Epithelial cell of proximal tubule (primary cell): ENCODE results near the gene MYCBP2. TPM values are rescaled to one million over a fixed set of nuclear protein-coding genes. Genes with fewer than 3 reads are reported as not detected.
"Not testable (repeated sequence)": the region's sequence is repeated elsewhere in the genome, so short reads cannot be mapped to it uniquely, and the experiment has no call there.

Source experiments
- DNase-seq: peaks from one replicate; pipeline ENCODE4 v3.0.0-alpha.2; 2011; ENCODE audit warnings: low read depth
- H3K4me3 ChIP-seq: 2 replicates; pipeline ENCODE4 v1.5.1; 2011; ENCODE audit warnings: low read depth, mild to moderate bottlenecking, low read length
- CTCF ChIP-seq: conservative IDR thresholded peaks from 2 replicates; pipeline ENCODE4 v1.5.1; 2012; ENCODE audit warnings: low read depth, mild to moderate bottlenecking, low read length
- total RNA-seq: library from RNA; depleted of rRNA; stranded (reverse); fragments of >200 nt; gene quantifications from 2 replicates; pipeline ENCODE4 v1.2.3, GENCODE V29; 2015

MYCBP2 gene
- total RNA-seq, 1 donor from 2014 or later, result 32.3 TPM

- no peak overlapping the region for H3K4me3 ChIP-seq
- TF ChIP-seq CTCF, result no peak
- no peak for DNase-seq
Observed at GRCh38 chr13:77353995-77354394, 27.1 kb upstream of the MYCBP2 start.

GRCh38 chr13:77351315-77351714 lies 24.4 kb upstream of the MYCBP2 start:
- H3K4me3 ChIP-seq, result no peak overlapping the region
- no peak for TF ChIP-seq CTCF
- DNase-seq, result no peak

GRCh38 chr13:77350811-77351210 lies 23.9 kb upstream of the MYCBP2 start:
- no peak for DNase-seq
- no peak overlapping the region for H3K4me3 ChIP-seq
- TF ChIP-seq CTCF, result no peak

- H3K4me3 ChIP-seq, result no peak overlapping the region
- no peak for TF ChIP-seq CTCF
- DNase-seq, result no peak
Observed at GRCh38 chr13:77349365-77349764, 22.5 kb upstream of the MYCBP2 start.

- H3K4me3 ChIP-seq, DNase-seq: not testable (repeated sequence)
Observed at GRCh38 chr13:77347351-77347750, 20.5 kb upstream of the MYCBP2 start.

- no peak for DNase-seq
- no peak for TF ChIP-seq CTCF
- no peak overlapping the region for H3K4me3 ChIP-seq
Observed at GRCh38 chr13:77345150-77345780, 18.4 kb upstream of the MYCBP2 start.

GRCh38 chr13:77343841-77344240 lies 16.9 kb upstream of the MYCBP2 start:
- DNase-seq, result no peak
- no peak overlapping the region for H3K4me3 ChIP-seq
- no peak for TF ChIP-seq CTCF
